Mammary epithelial cell (primary cell): ENCODE measurements around the gene CHST9.

ENCODE experiments used
- CTCF ChIP-seq, 2 donors: IDR thresholded peaks in 1 of 2; conservative IDR thresholded peaks in 1 of 2; 2 replicates each; pipeline ENCODE4 v1.5.1; 2011 to 2012; ENCODE audit warnings: inconsistent platforms in 2 of 2, low read length in 2 of 2, mild to moderate bottlenecking in 2 of 2, control low read depth in 1 of 2, low read depth in 1 of 2; ENCODE audit not compliant: insufficient read depth in 1 of 2; ENCODE audit errors: extremely low read depth in 1 of 2
- EZH2 ChIP-seq: IDR thresholded peaks from 2 replicates; pipeline ENCODE4 v1.6.1; 2012; ENCODE audit warnings: low read length, inconsistent platforms, borderline replicate concordance

GRCh38 chr18:27017901-27018500, 167.1 kb downstream of the CHST9 start:
- TF ChIP-seq CTCF (conservative IDR thresholded peaks at IDR 0.05 in 1 of 2, IDR thresholded peaks at IDR 0.05 in 1 of 2; ENCODE audit: extremely low read depth in 1 of 2, insufficient read depth in 1 of 2, low read depth in 1 of 2, low read length in 2 of 2) (peak; percentile 66 to 76), EZH2 (no peak)
